Fibroblast of pulmonary artery (primary cell): ENCODE data around the gene DNAJC22.

Source experiments
- DNase-seq: peaks from one replicate; pipeline ENCODE4 v3.0.0-alpha.2; 2010; ENCODE audit warnings: low read depth
- H3K4me3 ChIP-seq: replicated peaks from 2 replicates; pipeline ENCODE4 v1.5.1; 2011; ENCODE audit warnings: low read depth, mild to moderate bottlenecking, control low read depth, low read length, moderate library complexity
- TF ChIP-seq, protein P1 (sequence below): IDR thresholded peaks from 2 replicates; pipeline ENCODE4 v1.5.1; 2011; ENCODE audit warnings: mild to moderate bottlenecking, control low read depth, low read length, inconsistent platforms; ENCODE audit errors: missing control alignments

The DNAJC22 gene

DNA sequence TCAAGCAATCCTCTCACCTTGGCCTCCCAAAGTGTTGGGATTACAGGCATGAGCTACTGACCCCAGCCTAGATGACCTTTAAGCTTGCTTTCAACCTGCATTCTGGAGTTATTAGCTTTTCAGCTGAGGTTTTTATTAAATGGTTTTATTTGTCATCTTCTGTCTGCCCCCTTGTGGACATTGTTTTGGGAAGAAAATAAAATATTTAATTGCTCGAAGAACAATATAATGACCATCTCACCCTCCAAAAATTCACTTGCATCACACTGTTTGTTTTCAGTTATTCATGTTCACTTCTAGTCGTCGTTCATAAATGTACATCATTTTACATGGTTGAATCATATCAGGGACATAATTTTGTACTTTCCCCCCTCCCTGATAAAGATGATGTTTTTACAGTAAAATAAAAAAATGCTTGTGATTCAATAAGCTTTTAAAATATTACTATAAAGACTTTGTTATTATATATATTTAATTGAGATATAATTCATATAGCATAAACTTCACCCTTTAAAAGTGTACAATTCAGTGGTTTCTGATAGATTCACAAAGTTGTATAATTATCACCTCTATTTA lies 10.5 kb downstream of the DNAJC22 start:
- DNase-seq, result peak; percentile 85
- H3K4me3 ChIP-seq, result no peak overlapping the region

DNA sequence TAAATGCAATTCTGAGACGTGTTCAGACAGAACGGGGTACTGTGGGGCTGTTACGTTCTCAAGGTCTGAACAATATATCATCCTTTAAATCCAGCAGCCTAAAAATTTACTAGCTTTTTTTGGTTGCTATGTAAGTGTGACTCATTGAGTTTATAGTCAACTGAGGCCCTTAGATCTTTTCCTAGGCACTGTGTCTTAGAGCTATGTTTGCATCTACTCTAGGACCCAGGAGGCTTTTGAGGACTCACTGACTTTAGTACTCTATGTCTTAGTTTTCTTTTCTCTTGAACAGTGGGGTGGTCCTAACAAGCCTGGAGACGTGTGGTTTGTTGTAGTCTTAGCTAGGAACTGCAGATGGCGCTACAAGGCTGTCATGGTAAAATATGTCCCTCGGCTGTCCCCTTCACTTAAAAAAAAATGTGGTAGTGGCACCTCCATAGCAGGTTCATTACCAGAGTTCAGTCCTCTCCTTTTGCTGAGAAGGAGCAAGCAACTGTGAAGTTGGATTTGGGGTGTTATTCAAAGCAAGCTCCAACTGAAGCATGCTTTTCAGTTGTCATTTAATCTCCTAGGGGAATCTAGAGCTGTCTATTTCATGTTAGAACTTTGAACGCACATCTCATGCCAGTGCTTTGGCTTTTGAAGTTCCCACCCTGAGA lies 11.9 kb downstream of the DNAJC22 start:
- TF ChIP-seq, protein P1, sequence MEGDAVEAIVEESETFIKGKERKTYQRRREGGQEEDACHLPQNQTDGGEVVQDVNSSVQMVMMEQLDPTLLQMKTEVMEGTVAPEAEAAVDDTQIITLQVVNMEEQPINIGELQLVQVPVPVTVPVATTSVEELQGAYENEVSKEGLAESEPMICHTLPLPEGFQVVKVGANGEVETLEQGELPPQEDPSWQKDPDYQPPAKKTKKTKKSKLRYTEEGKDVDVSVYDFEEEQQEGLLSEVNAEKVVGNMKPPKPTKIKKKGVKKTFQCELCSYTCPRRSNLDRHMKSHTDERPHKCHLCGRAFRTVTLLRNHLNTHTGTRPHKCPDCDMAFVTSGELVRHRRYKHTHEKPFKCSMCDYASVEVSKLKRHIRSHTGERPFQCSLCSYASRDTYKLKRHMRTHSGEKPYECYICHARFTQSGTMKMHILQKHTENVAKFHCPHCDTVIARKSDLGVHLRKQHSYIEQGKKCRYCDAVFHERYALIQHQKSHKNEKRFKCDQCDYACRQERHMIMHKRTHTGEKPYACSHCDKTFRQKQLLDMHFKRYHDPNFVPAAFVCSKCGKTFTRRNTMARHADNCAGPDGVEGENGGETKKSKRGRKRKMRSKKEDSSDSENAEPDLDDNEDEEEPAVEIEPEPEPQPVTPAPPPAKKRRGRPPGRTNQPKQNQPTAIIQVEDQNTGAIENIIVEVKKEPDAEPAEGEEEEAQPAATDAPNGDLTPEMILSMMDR, result peak; percentile 81
- DNase-seq, result peak; percentile 83
- H3K4me3 ChIP-seq, result no peak overlapping the region

More for the DNA sequence above, 10.5 kb downstream of the DNAJC22 start:
- TF ChIP-seq, protein P1, result peak; percentile 50

DNA sequence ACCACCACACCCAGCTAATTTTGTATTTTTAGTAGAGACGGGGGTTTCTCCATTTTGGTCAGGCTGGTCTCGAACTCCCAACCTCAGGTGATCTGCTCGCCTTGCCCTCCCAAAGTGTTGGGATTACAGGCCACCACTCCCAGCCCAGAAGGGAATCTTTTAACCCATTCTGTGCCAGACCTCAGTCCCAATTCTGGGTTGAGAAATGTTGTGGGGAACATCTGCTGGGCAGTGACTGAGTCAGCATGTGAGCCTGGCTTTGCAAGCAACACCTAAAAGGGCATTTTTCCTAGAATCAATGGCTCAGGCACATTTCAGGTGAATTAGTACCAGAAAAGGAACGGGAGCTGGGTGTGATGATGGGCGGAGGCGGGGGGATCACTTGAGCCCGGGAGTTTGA lies 13.0 kb downstream of the DNAJC22 start:
- TF ChIP-seq, protein P1, result no peak
- DNase-seq, result no peak
- no peak overlapping the region for H3K4me3 ChIP-seq

DNA sequence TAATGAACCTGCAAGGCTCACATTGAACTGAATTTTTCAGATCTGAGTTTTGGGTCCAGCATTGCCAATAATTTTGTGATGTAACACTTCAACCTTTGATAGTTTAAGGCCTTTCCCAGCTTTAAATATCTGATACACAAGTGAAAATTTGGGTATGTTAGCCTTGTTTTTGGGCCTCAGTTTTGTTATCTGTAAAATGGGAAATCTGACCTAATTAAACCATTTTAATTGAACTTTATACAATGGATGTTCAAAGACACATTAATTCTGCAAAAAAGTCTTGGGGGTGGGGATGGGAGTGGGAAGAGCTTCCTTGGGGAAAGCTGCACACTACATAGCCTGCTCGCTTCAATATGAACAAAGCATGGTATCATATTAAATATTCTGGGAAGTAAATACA lies 15.4 kb downstream of the DNAJC22 start:
- DNase-seq, result no peak
- H3K4me3 ChIP-seq, result no peak overlapping the region
- TF ChIP-seq, protein P1, result no peak

DNA sequence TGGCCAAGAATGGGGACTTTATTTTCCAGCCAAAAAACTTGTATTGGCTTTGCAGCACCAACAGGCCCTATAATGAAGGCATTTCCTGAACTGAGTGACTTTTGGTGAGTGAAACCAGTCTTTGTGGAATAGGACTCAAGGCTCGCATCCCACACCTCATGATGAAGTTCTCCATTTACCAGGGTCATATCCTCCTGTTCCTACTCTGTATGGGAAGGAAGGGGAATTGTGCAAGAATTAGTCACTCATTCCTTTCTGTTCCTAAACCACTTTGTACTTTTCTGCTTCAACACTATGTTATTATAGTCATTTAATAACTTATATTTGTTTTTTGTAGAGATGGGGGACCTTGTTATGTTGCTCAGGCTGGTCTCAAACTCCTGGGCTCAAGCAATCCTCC lies 18.3 kb downstream of the DNAJC22 start:
- TF ChIP-seq, protein P1, result no peak
- DNase-seq, result peak; percentile 90
- H3K4me3 ChIP-seq, result no peak overlapping the region

DNA sequence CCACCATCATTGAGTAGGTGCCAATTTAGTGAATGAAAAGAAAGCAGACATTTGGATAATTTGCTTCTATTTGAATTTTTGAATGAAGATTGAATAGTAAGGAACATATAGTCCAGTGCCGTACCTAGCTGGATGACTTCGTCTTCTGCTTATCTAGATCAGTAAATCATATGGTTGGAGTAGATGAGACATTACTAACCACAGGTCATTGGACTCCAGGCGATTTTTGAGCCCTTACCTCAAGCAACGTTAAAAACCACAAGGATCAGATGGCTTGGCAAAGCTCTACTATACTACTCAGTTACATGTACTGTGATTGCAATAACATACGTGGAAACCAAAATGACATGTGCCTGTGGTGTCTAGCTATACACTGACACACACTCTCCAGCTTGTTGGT lies 18.9 kb downstream of the DNAJC22 start:
- H3K4me3 ChIP-seq, result no peak overlapping the region
- DNase-seq, result peak; percentile 55
- TF ChIP-seq, protein P1, result no peak
